ENCODE results near the gene CHCHD6. TPM values are rescaled to one million over a fixed set of nuclear protein-coding genes. Genes with fewer than 3 reads are reported as not detected.

The CHCHD6 gene
- total and polyA plus RNA-seq, 2 of the 4 experiments (the other 2 are of a cell fraction): 18.8 to 28.9 TPM

DNA sequence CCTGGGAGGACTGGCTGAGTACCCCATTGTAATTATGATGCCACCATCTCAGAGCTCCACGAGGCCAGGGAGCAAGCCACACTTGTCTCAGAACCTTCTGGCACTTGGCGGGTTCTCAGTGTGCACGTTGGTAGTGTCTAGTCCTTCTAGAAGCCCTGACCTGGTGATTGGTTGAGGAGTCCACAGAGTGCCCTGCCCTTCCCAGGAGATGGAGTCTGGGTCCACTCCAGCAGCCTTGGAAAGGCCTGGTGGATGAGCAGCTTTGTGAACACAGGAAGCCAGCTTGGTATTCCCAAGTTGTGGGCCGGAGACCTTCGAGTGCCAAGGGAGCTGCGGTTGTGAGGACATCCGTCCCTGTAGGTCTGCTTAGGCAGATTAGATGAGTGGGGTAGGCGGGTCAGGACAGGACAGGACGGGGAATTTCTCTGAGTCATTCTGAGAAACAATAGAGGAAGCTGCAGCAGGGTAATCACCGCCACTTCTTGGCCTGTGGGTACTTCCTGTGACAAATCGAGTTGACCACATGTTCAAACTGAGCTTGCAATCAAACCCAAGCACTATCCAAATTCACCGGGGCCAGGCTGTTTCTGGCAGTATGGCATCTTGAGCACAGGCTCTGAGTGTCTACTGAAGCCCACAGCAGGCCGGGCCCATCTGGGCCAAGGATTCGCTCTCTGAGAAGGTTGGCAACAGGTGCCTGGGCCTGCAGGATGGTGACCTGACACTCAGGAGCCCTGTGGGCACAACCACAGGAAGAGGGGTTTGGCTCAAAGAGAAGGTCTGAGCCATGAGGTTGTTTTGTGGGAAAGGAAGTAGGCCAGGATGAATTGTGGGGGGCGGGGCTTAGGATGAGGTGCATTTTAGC, 207.4 kb downstream of the CHCHD6 start:
- Histone ChIP-seq H3K14ac (replicated peaks; ENCODE audit: low read depth, low read length) (peak overlapping the region; percentile 44), H2BK15ac (ENCODE audit: low read depth, low read length) (peak overlapping the region; percentile 42; the same call in 1 of the 3 replicates), H3K23ac (ENCODE audit: low read depth, low read length) (peak overlapping the region; percentile 41; the same call in 1 of the 2 replicates), H3K9me1 (ENCODE audit: insufficient read depth, low read length) (peaks cover 21% of the 10 kb centered on the region), H2BK120ac (ENCODE audit: low read depth, low read length) (peak overlapping the region; percentile 56), H3K4ac (ENCODE audit: low read depth, low read length) (peak overlapping the region; percentile 66), H2AK9ac (replicated peaks; ENCODE audit: low read depth, low read length, poor library complexity) (peak overlapping the region; percentile 90), H4K8ac (ENCODE audit: low read depth in 2 of 2, low read length in 2 of 2) (peak overlapping the region; percentile 52 to 80), H3K18ac (ENCODE audit: low read depth, low read length) (no peak overlapping the region), H3K4me1 (ENCODE audit: control insufficient read depth, insufficient read depth, low read length) (peaks cover 6% of the 10 kb centered on the region; the same call in 1 of the 2 replicates), H3K4me2 (ENCODE audit: low read depth, low read length) (no peak overlapping the region), H3K27me3 (ENCODE audit: control insufficient read depth, insufficient read depth, low read length) (no peaks in the 10 kb centered on the region), H4K5ac (ENCODE audit: low read depth, low read length) (peak overlapping the region; percentile 11; the same call in 1 of the 2 replicates), H3K79me1 (ENCODE audit: low read depth in 1 of 2, low read length in 2 of 2) (peaks cover 0 to 11% of the 10 kb centered on the region in 2 experiments; a peak in 2 of 4 replicates), H3K4me3 (ENCODE audit: insufficient read depth, low read depth, low read length) (no peak overlapping the region), H2AFZ (replicated peaks; ENCODE audit: low read length, poor library complexity) (peak overlapping the region; percentile 82), H2BK20ac (ENCODE audit: low read depth, low read length) (no peak overlapping the region; the same call in 1 of the 2 replicates), H3K9ac (ENCODE audit: low read depth, low read length) (no peak overlapping the region), H2BK5ac (ENCODE audit: low read depth, low read length, poor library complexity, severe bottlenecking) (peak overlapping the region; percentile 74), H4K91ac (ENCODE audit: insufficient read depth, low read depth, low read length) (peak overlapping the region; percentile 53), H3K27ac (ENCODE audit: insufficient read depth, low read length) (no peak overlapping the region; the same call in 1 of the 2 replicates), H2AK5ac (ENCODE audit: low read depth, low read length) (peak overlapping the region; percentile 76; the same call in 1 of the 2 replicates), H3K9me3 (ENCODE audit: control insufficient read depth, insufficient read depth, low read length) (no peaks in the 10 kb centered on the region), H3K56ac (ENCODE audit: extremely low read depth, insufficient read depth, low read length) (no peak overlapping the region), H3K36me3 (ENCODE audit: control insufficient read depth, insufficient read depth, low read length) (no peaks in the 10 kb centered on the region), H4K20me1 (ENCODE audit: insufficient read depth, low read length) (no peaks in the 10 kb centered on the region)
- in situ Hi-C loops (cut with MboI; ENCODE audit: low sequenced_read_pairs): no loop called here
- ChIA-PET POLR2A (ENCODE audit: unreplicated experiment) (no interaction called here), CTCF (interaction anchor here (0.8 to 1.0 kb wide), 2 partner anchors 55 to 61 kb away, joined by 4 read pairs; no protein-coding TSS in a partner anchor)
- TF ChIP-seq NFE2L2 (IDR thresholded peaks at IDR 0.05; ENCODE audit: low read depth, low read length) (peak; percentile 28; the same call in 1 of the 2 replicates), RAD21 (IDR thresholded peaks at IDR 0.05; ENCODE audit: low read length) (no peak), RFX5 (IDR thresholded peaks at IDR 0.05; ENCODE audit: low read depth, low read length) (no peak), CEBPB (IDR thresholded peaks at IDR 0.05; ENCODE audit: low read depth, low read length) (no peak), POLR2A (IDR thresholded peaks at IDR 0.05; ENCODE audit: low read depth, low read length) (no peak), FOS (IDR thresholded peaks at IDR 0.05; ENCODE audit: low read depth, low read length) (peak; percentile 48), MAZ (IDR thresholded peaks at IDR 0.05; ENCODE audit: borderline replicate concordance, low read depth, low read length) (peak; percentile 25; the same call in 1 of the 2 replicates), SMC3 (IDR thresholded peaks at IDR 0.05; ENCODE audit: low read depth, low read length) (no peak)
- TF ChIP-seq, protein P1, sequence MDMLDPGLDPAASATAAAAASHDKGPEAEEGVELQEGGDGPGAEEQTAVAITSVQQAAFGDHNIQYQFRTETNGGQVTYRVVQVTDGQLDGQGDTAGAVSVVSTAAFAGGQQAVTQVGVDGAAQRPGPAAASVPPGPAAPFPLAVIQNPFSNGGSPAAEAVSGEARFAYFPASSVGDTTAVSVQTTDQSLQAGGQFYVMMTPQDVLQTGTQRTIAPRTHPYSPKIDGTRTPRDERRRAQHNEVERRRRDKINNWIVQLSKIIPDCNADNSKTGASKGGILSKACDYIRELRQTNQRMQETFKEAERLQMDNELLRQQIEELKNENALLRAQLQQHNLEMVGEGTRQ (IDR thresholded peaks at IDR 0.05; ENCODE audit: low read depth, low read length): peak; percentile 30; the same call in 1 of the 2 replicates
- peak; percentile 53 for ATAC-seq (ENCODE audit: low read depth)
- 71% methylated on average over 8 of the region's 15 CpGs; no CpG with 5 or more reads in 1 of the 2 experiments for WGBS, 2 experiments (ENCODE audit: extremely low coverage in 2 of 2, insufficient read length in 1 of 2)
- intact Hi-C loops (cut with micrococcal nuclease): no loop called here
- BruUV-seq (replicated peaks): no TSS peak
- peak; percentile 90 for DNase-seq
- dilution Hi-C loops (cut with HindIII; ENCODE audit: low sequenced_read_pairs, unreplicated experiment): no loop called here

Measured in IMR-90 (cell line).